GM12873 (cell line): ENCODE results near the gene TUFT1.

ENCODE experiments used
- CTCF ChIP-seq: IDR thresholded peaks from 2 replicates; pipeline ENCODE4 v1.5.1; 2012; ENCODE audit warnings: low read depth, mild to moderate bottlenecking, moderate library complexity, low read length, control low read depth; ENCODE audit not compliant: insufficient read depth; ENCODE audit errors: missing control alignments

Gene TUFT1

GRCh38 chr1:151553659-151554058 lies 13.6 kb downstream of the TUFT1 start:
- no peak for TF ChIP-seq CTCF

GRCh38 chr1:151556052-151556451 lies 15.9 kb downstream of the TUFT1 start:
- TF ChIP-seq CTCF: no peak

- no peak for TF ChIP-seq CTCF
These were observed 22.6 kb downstream of the TUFT1 start for GRCh38 chr1:151562661-151563060.

- no peak for TF ChIP-seq CTCF
These were observed 23.3 kb downstream of the TUFT1 start for GRCh38 chr1:151563376-151563775.

- no peak for TF ChIP-seq CTCF
These were observed 25.5 kb downstream of the TUFT1 start for GRCh38 chr1:151565502-151566189.

- TF ChIP-seq CTCF: no peak
These were observed 28.5 kb downstream of the TUFT1 start for GRCh38 chr1:151568626-151569088.

GRCh38 chr1:151570819-151571218 lies 30.7 kb downstream of the TUFT1 start:
- TF ChIP-seq CTCF: no peak
